Right renal pelvis (tissue), 4 donors: ENCODE results near the gene ACVR2A. TPM values are rescaled to one million over a fixed set of nuclear protein-coding genes. Genes with fewer than 3 reads are reported as not detected.
A peak's percentile ranks its signal among the peaks of the same experiment; 100 is the strongest.

ENCODE experiments used
- DNase-seq, 4 donors: peaks; one replicate each; pipeline ENCODE4 v3.0.0-alpha.2; 2013; ENCODE audit warnings: low read depth in 4 of 4, low spot score in 3 of 4, missing footprints in 1 of 4
- polyA plus RNA-seq, 4 donors: library from polyadenylated mRNA; unstranded; fragments of 120-200 nt; gene quantifications; one replicate each; pipeline ENCODE4 v1.2.1, GENCODE V29; 2013; ENCODE audit not compliant: insufficient read length in 4 of 4

The ACVR2A gene
- polyA plus RNA-seq, 4 donors = 21.9 to 28.6 (median 27.6) TPM

GRCh38 chr2:147854557-147855134, 9.8 kb downstream of the ACVR2A start:
- DNase-seq = no peak

GRCh38 chr2:147855316-147855715, 10.5 kb downstream of the ACVR2A start:
- no peak for DNase-seq

GRCh38 chr2:147855977-147856376, 11.1 kb downstream of the ACVR2A start:
- DNase-seq = no peak

GRCh38 chr2:147860009-147860408, 15.2 kb downstream of the ACVR2A start:
- DNase-seq = no peak

GRCh38 chr2:147862859-147863516, 18.2 kb downstream of the ACVR2A start:
- DNase-seq = no peak

- no peak for DNase-seq
Measured at GRCh38 chr2:147863835-147864234, 19.0 kb downstream of the ACVR2A start.

- DNase-seq = no peak
Measured at GRCh38 chr2:147865560-147865959, 20.7 kb downstream of the ACVR2A start.

GRCh38 chr2:147867050-147867449, 22.2 kb downstream of the ACVR2A start:
- no peak for DNase-seq

GRCh38 chr2:147869934-147870333, 25.1 kb downstream of the ACVR2A start:
- no peak for DNase-seq

- no peak for DNase-seq
Measured at GRCh38 chr2:147872967-147873366, 28.1 kb downstream of the ACVR2A start.

- no peak for DNase-seq
Measured at GRCh38 chr2:147873859-147874483, 29.1 kb downstream of the ACVR2A start.

- DNase-seq = no peak
Measured at GRCh38 chr2:147879846-147880245, 35.0 kb downstream of the ACVR2A start.

GRCh38 chr2:147882631-147883030, 37.8 kb downstream of the ACVR2A start:
- no peak for DNase-seq

- DNase-seq = no peak
Measured at GRCh38 chr2:147884830-147885229, 40.0 kb downstream of the ACVR2A start.

GRCh38 chr2:147886136-147886535, 41.3 kb downstream of the ACVR2A start:
- DNase-seq = no peak

- no peak for DNase-seq
Measured at GRCh38 chr2:147888680-147889079, 43.9 kb downstream of the ACVR2A start.

- no peak for DNase-seq
Measured at GRCh38 chr2:147904051-147904450, 59.2 kb downstream of the ACVR2A start.

GRCh38 chr2:147909178-147909577, 64.3 kb downstream of the ACVR2A start:
- DNase-seq = no peak

- DNase-seq = peak; percentile 57 to 65 (median 60)
Measured at GRCh38 chr2:147910990-147911473, 66.2 kb downstream of the ACVR2A start.

- DNase-seq = no peak
Measured at GRCh38 chr2:147913701-147914480, 69.1 kb downstream of the ACVR2A start.

GRCh38 chr2:147916067-147916466, 71.2 kb downstream of the ACVR2A start:
- DNase-seq = no peak
